ENCODE results near the gene BTBD9.

DNA sequence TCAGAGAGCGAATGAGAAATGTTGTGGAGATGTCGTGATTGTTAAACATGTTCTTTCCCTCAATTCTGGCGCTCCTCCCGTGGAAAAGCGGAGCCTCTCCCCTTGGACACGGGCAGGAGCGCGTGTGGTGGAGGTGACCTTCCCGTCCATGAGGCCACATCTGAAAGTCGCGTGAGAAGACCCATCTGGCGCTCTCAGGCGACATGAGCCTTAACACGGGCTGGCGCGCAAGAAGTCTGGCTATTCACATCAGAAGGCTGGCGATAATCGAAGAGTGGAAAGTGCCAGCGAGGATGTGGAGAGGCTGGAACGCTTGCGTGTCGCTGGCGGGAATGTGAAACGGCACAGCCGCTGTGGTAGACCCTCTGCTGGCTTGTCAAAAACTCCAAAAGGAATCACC, 478.9 kb downstream of the BTBD9 start:
- TF ChIP-seq POLR2A (IDR thresholded peaks at IDR 0.05; ENCODE audit: low read depth, low read length) = no peak
- no peak for TF ChIP-seq POLR2AphosphoS5 (IDR thresholded peaks at IDR 0.05; ENCODE audit: low read depth, low read length)
- TF ChIP-seq TAF1 (IDR thresholded peaks at IDR 0.05; ENCODE audit: borderline replicate concordance, low read depth, low read length) = no peak
